ENCODE results near the gene FBXO17.

DNA sequence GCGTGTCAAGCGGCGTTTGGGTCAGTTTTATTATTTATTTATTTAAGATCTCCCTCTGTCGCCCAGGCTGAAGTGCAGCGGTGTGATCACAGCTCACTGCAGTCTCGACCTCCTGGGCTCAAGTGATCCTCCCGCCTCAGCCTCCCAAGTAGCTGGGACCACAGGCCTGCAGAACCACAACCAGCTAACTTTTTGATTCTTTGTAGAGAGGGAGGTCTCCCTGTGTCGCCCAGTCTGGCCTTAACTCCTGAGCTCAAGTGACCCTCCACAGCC lies 44.1 kb downstream of the FBXO17 start:
- TF ChIP-seq, protein P1, sequence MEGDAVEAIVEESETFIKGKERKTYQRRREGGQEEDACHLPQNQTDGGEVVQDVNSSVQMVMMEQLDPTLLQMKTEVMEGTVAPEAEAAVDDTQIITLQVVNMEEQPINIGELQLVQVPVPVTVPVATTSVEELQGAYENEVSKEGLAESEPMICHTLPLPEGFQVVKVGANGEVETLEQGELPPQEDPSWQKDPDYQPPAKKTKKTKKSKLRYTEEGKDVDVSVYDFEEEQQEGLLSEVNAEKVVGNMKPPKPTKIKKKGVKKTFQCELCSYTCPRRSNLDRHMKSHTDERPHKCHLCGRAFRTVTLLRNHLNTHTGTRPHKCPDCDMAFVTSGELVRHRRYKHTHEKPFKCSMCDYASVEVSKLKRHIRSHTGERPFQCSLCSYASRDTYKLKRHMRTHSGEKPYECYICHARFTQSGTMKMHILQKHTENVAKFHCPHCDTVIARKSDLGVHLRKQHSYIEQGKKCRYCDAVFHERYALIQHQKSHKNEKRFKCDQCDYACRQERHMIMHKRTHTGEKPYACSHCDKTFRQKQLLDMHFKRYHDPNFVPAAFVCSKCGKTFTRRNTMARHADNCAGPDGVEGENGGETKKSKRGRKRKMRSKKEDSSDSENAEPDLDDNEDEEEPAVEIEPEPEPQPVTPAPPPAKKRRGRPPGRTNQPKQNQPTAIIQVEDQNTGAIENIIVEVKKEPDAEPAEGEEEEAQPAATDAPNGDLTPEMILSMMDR (IDR thresholded peaks at IDR 0.05), result no peak
- TF ChIP-seq POLR2A (IDR thresholded peaks at IDR 0.05), result no peak
